ENCODE data around the gene RNPC3. TPM values are rescaled to one million over a fixed set of nuclear protein-coding genes. Genes with fewer than 3 reads are reported as not detected.

RNPC3 gene
- total and polyA plus RNA-seq, 2 experiments from 2014 or later: 13.4 to 38.2 TPM

DNA sequence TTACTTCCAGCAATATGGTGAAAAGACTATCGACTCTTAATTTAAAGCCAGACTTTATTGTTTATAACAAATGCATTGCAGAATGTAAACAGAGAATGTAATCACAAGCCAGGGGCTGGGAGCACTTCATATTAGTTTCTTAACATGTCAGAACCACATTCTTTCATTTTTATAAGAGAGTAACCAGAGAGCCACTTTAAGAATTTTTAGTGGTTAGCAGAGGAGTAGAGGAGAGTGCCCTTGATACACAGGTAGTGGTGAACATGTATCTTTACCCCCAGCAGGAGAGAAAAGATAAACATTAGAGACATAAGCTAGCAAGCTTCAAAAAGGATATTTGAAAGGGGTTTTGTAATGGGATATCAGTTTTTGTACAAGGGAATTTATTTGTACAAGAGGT lies 57.0 kb downstream of the RNPC3 start (continued):
- TF ChIP-seq, protein P1, sequence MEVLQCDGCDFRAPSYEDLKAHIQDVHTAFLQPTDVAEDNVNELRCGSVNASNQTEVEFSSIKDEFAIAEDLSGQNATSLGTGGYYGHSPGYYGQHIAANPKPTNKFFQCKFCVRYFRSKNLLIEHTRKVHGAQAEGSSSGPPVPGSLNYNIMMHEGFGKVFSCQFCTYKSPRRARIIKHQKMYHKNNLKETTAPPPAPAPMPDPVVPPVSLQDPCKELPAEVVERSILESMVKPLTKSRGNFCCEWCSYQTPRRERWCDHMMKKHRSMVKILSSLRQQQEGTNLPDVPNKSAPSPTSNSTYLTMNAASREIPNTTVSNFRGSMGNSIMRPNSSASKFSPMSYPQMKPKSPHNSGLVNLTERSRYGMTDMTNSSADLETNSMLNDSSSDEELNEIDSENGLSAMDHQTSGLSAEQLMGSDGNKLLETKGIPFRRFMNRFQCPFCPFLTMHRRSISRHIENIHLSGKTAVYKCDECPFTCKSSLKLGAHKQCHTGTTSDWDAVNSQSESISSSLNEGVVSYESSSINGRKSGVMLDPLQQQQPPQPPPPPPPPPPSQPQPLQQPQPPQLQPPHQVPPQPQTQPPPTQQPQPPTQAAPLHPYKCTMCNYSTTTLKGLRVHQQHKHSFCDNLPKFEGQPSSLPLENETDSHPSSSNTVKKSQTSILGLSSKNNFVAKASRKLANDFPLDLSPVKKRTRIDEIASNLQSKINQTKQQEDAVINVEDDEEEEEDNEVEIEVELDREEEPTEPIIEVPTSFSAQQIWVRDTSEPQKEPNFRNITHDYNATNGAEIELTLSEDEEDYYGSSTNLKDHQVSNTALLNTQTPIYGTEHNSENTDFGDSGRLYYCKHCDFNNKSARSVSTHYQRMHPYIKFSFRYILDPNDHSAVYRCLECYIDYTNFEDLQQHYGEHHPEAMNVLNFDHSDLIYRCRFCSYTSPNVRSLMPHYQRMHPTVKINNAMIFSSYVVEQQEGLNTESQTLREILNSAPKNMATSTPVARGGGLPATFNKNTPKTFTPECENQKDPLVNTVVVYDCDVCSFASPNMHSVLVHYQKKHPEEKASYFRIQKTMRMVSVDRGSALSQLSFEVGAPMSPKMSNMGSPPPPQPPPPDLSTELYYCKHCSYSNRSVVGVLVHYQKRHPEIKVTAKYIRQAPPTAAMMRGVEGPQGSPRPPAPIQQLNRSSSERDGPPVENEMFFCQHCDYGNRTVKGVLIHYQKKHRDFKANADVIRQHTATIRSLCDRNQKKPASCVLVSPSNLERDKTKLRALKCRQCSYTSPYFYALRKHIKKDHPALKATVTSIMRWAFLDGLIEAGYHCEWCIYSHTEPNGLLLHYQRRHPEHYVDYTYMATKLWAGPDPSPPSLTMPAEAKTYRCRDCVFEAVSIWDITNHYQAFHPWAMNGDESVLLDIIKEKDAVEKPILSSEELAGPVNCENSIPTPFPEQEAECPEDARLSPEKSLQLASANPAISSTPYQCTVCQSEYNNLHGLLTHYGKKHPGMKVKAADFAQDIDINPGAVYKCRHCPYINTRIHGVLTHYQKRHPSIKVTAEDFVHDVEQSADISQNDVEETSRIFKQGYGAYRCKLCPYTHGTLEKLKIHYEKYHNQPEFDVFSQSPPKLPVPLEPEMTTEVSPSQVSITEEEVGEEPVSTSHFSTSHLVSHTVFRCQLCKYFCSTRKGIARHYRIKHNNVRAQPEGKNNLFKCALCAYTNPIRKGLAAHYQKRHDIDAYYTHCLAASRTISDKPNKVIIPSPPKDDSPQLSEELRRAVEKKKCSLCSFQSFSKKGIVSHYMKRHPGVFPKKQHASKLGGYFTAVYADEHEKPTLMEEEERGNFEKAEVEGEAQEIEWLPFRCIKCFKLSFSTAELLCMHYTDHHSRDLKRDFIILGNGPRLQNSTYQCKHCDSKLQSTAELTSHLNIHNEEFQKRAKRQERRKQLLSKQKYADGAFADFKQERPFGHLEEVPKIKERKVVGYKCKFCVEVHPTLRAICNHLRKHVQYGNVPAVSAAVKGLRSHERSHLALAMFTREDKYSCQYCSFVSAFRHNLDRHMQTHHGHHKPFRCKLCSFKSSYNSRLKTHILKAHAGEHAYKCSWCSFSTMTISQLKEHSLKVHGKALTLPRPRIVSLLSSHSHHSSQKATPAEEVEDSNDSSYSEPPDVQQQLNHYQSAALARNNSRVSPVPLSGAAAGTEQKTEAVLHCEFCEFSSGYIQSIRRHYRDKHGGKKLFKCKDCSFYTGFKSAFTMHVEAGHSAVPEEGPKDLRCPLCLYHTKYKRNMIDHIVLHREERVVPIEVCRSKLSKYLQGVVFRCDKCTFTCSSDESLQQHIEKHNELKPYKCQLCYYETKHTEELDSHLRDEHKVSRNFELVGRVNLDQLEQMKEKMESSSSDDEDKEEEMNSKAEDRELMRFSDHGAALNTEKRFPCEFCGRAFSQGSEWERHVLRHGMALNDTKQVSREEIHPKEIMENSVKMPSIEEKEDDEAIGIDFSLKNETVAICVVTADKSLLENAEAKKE (CRISPR knock-in tag; IDR thresholded peaks at IDR 0.05): no peak
- TF ChIP-seq STAT1 (IDR thresholded peaks at IDR 0.05; ENCODE audit: unreplicated experiment) (no peak), ZNF114 (CRISPR knock-in tag; IDR thresholded peaks at IDR 0.05) (no peak), CREB1 (CRISPR knock-in tag; IDR thresholded peaks at IDR 0.05; ENCODE audit: low read depth) (no peak), NANOG (IDR thresholded peaks at IDR 0.05; ENCODE audit: borderline replicate concordance) (no peak)

DNA sequence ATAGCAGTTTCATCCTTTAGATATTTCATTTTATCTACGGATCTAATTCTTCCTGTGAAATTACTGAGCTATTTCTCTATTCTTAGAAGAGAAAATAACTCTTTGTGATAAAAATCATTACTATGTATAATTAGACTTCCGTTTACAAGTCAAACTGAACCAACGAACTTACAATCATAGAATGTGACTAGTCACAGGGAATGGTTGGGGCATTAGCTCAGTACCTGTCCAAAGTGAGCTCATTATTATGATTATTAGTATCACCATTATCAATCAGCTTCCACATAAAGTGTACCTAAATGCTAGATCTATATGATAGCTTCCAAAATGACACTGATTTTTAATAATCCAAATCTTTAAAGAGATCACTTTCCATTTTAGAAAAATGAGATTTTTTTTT lies 58.4 kb downstream of the RNPC3 start:
- H3K36me3 Mint-ChIP-seq (ENCODE audit: low read depth): peaks cover 9% of the 10 kb centered on the region
- H3K4me3 ChIP-seq: no peak overlapping the region
- H3K9me2 ChIP-seq (ENCODE audit: insufficient read depth): no peaks in the 10 kb centered on the region; the same call in 1 of the 2 replicates
- no peak overlapping the region for H3K4me3 Mint-ChIP-seq
- no peak overlapping the region for H3K4me2 ChIP-seq
- ATAC-seq (no peak), DNase-seq (ENCODE audit: low spot score) (no peak)
- H3K27ac Mint-ChIP-seq: no peak overlapping the region
- H3F3A ChIP-seq (replicated peaks; ENCODE audit: low read depth): no peaks in the 10 kb centered on the region
- H3K79me2 ChIP-seq (replicated peaks; ENCODE audit: insufficient read depth): no peaks in the 10 kb centered on the region
- no peak overlapping the region for H2AFZ ChIP-seq
- no peaks in the 10 kb centered on the region for H3K4me1 Mint-ChIP-seq
- no peaks in the 10 kb centered on the region for H4K20me1 ChIP-seq (replicated peaks; ENCODE audit: insufficient read depth)
- H3K36me3 ChIP-seq (ENCODE audit: insufficient read depth): 0 out of 2 replicates have a peak, but pooled peaks cover 1% of the 10 kb centered on the region
- H3K4me1 ChIP-seq (ENCODE audit: insufficient read depth): no peaks in the 10 kb centered on the region
- H3K9me3 Mint-ChIP-seq: peaks cover 21% of the 10 kb centered on the region
- no peaks in the 10 kb centered on the region for H3K27me3 ChIP-seq (ENCODE audit: insufficient read depth)
- H3K27me3 Mint-ChIP-seq (ENCODE audit: insufficient read depth, low read depth, poor library complexity): peaks cover under 1% of the 10 kb centered on the region
- H3K27ac ChIP-seq (ENCODE audit: low read depth): no peak overlapping the region
- TF ChIP-seq STAT1 (IDR thresholded peaks at IDR 0.05; ENCODE audit: unreplicated experiment) (no peak), NANOG (IDR thresholded peaks at IDR 0.05; ENCODE audit: borderline replicate concordance) (no peak), ZNF331 (CRISPR knock-in tag; IDR thresholded peaks at IDR 0.05; ENCODE audit: low read depth) (no peak), EZH2phosphoT487 (IDR thresholded peaks at IDR 0.05; ENCODE audit: unreplicated experiment) (no peak)
- TF ChIP-seq, protein P2, sequence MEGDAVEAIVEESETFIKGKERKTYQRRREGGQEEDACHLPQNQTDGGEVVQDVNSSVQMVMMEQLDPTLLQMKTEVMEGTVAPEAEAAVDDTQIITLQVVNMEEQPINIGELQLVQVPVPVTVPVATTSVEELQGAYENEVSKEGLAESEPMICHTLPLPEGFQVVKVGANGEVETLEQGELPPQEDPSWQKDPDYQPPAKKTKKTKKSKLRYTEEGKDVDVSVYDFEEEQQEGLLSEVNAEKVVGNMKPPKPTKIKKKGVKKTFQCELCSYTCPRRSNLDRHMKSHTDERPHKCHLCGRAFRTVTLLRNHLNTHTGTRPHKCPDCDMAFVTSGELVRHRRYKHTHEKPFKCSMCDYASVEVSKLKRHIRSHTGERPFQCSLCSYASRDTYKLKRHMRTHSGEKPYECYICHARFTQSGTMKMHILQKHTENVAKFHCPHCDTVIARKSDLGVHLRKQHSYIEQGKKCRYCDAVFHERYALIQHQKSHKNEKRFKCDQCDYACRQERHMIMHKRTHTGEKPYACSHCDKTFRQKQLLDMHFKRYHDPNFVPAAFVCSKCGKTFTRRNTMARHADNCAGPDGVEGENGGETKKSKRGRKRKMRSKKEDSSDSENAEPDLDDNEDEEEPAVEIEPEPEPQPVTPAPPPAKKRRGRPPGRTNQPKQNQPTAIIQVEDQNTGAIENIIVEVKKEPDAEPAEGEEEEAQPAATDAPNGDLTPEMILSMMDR (conservative IDR thresholded peaks at IDR 0.05; ENCODE audit: low read depth in 2 of 2): no peak
- TF ChIP-seq, protein P3, sequence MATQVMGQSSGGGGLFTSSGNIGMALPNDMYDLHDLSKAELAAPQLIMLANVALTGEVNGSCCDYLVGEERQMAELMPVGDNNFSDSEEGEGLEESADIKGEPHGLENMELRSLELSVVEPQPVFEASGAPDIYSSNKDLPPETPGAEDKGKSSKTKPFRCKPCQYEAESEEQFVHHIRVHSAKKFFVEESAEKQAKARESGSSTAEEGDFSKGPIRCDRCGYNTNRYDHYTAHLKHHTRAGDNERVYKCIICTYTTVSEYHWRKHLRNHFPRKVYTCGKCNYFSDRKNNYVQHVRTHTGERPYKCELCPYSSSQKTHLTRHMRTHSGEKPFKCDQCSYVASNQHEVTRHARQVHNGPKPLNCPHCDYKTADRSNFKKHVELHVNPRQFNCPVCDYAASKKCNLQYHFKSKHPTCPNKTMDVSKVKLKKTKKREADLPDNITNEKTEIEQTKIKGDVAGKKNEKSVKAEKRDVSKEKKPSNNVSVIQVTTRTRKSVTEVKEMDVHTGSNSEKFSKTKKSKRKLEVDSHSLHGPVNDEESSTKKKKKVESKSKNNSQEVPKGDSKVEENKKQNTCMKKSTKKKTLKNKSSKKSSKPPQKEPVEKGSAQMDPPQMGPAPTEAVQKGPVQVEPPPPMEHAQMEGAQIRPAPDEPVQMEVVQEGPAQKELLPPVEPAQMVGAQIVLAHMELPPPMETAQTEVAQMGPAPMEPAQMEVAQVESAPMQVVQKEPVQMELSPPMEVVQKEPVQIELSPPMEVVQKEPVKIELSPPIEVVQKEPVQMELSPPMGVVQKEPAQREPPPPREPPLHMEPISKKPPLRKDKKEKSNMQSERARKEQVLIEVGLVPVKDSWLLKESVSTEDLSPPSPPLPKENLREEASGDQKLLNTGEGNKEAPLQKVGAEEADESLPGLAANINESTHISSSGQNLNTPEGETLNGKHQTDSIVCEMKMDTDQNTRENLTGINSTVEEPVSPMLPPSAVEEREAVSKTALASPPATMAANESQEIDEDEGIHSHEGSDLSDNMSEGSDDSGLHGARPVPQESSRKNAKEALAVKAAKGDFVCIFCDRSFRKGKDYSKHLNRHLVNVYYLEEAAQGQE (IDR thresholded peaks at IDR 0.05; ENCODE audit: unreplicated experiment): no peak
